Measurements from ENCODE around the gene NAB2.
"Not testable (repeated sequence)": the region's sequence is repeated elsewhere in the genome, so short reads cannot be mapped to it uniquely, and the experiment has no call there.

NAB2 gene

DNA sequence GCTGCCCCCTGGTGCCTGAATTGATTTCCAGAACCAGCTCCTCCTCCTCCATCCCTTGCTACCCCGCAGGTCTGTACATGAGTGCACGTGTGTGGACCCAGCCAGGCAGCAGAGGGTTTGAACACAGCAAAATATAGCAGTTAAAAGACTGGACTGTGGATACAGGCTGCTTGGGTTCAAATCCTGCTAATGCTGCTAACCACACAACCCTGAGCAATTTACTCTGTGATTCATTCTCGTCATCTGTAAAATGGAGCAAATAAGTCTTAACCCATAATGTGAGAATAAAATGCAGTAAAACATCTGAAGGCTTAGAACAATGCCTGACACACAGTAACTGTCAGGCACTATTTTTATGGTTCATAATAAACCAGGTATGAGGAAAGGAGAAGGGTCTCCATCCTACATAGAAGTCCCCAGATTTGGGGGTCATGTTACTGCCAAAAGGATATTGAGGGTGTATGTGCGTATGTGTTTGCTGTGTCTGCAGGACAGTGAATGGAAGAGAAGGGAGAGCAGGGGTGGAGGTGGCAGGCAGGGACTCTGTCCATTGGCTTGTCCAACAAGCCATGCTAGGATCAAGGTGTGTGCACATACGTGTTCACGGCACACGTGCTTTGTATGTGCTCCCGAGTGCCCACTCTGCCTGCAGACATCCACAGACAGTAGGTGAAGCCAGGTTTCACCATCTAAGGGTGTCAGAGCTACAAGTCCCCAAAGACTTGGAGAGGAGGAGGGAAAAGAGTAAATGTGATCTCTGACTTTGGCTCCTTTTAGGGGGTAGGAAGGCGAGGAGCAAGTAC lies 23.8 kb downstream of the NAB2 start:
- DNase-seq (ENCODE audit: low read depth) = no peak

DNA sequence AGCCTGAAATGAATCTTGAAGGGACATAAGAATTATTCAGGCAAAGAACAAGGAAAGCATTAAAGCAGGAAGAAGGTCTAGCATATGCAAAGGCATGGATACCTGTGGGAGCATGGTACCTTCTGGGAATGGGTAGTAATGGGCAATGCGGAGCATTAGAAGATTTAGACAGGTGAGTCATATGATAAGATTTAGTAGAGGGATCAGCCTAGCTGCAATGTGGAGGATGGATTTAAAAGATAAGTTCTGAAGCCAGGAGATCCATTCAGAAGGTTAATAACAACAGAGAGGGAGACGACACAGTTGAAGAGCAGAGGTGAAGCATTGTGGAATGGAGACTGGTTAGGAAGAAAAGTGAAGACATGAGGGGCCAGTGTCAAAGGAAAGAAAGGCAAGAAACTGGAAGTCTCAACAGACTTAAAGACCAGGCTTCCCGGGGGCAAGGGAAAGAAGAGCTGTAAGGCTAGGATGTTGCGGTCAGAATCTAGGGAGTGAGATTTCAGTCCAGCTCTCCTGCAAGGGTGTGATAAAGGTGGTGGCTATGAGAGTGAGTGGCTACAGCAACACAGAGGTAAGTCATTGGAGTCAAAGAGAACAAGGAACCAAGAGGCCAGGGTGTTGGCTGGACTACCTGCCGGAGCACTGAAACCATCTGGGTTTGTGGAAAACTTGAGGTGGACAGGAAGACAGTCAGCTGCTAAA lies 27.8 kb downstream of the NAB2 start:
- DNase-seq (ENCODE audit: low read depth) = no peak

DNA sequence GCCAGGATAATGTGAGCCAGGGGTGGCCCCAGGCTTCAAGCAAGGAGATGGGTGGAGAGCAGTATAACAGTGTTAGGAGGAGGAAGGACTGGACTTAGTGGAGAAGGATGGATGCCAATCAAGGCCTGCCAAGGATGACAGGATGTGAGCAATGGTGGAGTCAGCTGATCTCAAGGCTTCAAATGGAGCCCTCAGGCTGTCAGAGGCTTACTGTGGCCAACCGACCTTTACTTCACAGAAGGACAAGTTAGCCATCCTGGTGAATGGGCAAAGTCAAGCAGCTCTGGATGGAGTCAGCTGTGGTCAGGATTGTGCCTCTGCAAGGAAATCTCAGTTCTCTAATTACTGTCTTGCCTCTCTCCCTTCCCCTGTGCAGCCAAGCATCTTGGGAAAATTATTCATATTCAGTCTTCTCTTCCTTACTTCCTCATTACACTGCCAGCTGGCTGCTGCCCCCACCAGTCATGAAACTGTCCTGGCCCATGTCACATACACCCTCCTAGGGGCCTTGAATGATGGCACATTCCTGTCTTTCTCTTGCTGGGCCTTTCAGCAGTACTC lies 29.9 kb downstream of the NAB2 start:
- DNase-seq (ENCODE audit: low read depth) = peak; percentile 77

DNA sequence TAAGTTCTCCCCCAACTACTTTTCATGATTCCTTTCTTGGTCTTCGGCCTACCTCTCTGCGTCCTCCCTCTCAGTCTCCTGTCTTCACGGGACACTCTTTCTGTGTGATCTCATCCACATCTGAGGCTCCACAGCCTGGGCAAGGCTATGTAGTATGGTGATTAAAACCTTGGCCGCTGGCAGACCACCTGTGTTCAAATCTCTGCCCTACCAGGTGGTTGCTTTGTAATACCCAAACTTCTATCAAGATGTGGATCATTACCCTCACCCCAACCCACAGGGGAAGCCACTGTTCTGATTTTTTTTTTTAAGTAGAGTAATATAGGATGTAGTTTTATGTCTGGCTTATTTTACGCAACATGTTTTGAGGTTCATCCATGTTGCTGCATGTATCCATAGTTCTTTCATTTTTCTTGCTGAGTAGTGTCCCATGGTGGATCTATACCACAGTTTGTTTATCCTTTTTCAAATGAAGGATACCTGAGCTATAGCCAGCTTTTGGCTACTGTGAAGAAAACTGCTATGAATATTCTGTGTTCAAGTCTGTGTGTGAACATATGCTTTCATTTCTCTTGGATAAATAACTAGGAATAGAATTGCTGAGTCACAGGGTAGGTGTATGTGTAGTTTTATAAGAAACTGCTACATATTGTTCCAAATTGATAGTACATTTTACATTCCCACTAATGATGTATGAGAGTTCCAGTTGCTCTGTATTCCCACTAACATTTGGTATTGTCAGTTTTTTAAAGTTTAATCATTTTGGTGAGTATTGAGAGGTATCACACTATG lies 30.6 kb downstream of the NAB2 start:
- DNase-seq (ENCODE audit: low read depth) = no peak

DNA sequence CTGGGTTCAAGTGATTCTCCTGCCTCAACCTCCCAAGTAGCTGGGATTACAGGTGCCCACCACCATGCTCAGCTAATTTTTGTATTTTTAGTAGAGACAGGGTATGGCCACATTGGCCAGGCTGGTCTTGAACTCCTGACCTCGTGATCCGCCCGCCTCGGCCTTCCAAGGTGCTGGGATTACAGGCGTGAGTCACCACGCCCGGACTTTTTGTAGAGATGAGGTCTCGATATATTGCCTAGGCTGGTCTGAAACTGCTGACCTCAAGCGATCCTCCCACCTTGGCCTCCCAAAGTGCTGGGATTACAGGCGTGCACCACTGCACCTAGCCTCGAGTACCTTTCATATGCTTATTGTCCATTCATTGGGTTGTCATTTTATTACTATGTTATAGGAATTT lies 31.8 kb downstream of the NAB2 start:
- DNase-seq (ENCODE audit: low read depth) = not testable (repeated sequence)

DNA sequence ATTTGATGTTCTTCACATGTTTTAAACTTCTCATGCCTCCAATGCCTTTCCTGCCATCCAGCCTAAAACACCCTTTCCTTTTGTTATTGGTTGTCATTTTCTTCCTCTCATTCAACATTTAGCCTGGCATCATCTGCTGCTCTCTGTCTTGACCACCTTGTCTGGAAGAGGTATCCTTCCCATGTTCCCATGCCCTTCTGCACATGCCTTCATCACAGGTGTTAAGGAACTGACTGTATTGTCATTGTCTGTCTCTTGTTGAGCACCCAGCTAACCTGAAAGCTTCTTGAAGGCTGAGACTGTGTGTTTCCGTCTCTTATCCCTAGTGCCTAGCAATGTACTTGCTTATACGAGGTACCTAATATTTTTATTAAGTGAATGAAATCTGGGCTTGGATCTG lies 34.9 kb downstream of the NAB2 start:
- no peak for DNase-seq (ENCODE audit: low read depth)

DNA sequence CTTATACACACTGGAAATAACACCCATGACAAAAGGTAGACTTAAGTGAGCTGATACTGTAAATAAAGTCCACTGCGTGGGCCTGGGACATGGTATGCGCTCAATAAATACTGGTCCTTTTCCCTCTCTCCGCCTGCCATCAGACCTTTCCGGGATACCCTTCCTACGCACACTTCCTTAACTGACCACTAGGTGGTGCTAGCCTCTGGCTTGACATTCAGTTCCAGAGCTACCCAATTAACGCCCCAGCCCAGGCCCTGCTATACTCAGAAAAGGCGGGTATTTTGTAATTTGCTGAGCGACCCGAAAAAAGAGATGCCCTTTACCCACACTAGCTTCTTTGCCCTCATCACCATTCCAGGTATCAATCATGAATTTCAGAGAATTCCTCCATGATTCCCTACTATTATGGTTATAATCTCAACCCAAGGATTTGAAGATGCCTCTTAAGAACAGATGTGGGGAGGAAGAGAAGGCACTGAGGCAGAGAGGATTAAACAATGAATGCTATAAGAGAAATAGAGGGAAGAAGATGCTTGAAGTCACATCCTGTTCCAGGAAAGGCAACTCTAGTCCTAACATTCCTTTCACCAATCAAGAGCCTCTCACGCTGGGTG lies 35.5 kb downstream of the NAB2 start:
- DNase-seq (ENCODE audit: low read depth) = peak; percentile 83

DNA sequence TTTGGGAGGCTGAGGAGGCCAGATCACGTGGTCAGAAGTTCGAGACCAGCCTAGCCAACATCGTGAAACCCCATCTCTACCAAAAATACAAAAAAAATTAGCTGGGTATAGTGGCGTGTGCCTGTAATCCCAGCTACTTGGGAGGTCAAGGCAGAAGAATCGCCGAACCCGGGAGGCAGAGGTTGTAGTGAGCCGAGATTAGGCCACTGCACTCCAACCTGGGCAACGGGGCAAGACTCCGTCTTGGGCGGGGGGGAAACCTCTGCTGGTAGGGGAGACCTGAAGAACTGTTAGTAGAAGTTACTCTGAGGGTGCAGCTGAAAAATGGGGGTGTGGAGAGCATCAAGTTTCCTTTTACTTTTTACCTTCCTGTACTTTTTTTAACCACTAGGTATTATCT lies 37.1 kb downstream of the NAB2 start:
- DNase-seq (ENCODE audit: low read depth) = no peak

DNA sequence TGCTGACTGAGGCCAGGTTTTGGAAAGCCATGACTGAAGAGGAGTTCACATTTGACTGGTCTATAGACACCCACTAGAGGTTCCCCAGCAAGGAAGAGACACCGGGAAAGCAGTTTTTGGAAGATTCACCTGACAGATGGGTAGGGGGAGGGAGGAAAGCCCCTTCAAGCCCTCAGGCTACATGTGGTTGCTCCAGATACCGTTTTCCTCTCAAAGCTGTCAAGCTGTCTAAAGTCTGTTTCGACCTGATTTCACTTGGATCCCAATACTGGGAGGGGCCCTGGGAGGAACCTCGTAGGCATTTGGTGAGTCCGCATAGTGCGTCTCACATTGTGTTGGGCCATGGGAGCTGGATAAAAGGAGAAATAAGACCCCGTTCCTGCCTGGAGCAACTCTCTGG lies 37.6 kb downstream of the NAB2 start:
- DNase-seq (ENCODE audit: low read depth) = no peak

DNA sequence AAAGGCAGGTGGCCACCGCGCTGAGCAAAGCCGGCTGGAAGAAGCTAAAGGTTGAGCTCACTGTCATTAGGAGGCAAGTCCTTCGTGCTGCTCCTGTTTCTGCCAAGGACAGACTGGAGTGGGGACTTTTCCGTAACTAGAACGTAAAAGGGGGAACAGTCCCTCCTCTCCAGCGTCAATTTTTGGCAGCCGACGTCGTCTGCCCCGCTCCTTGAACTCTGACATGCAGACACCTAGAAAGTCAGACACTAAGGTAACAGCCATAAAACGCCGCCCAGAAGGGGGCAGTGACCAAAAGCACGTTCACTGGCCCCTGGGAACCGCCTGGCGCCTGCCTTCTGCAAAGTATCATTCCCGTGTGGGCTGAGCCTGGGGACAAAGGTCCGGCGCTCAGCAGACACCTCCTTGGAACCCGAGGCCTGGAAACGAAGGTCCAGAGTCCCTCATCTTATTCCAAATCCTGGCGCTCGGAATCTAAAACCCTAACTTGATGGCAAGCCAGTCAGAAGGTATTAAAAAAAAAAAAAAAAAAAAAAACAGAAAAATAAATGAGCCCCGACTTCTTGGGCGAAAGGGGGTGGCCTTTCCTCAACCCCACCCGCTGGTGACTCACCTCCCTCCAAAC lies 38.3 kb downstream of the NAB2 start:
- peak; percentile 68 for DNase-seq (ENCODE audit: low read depth)

DNA sequence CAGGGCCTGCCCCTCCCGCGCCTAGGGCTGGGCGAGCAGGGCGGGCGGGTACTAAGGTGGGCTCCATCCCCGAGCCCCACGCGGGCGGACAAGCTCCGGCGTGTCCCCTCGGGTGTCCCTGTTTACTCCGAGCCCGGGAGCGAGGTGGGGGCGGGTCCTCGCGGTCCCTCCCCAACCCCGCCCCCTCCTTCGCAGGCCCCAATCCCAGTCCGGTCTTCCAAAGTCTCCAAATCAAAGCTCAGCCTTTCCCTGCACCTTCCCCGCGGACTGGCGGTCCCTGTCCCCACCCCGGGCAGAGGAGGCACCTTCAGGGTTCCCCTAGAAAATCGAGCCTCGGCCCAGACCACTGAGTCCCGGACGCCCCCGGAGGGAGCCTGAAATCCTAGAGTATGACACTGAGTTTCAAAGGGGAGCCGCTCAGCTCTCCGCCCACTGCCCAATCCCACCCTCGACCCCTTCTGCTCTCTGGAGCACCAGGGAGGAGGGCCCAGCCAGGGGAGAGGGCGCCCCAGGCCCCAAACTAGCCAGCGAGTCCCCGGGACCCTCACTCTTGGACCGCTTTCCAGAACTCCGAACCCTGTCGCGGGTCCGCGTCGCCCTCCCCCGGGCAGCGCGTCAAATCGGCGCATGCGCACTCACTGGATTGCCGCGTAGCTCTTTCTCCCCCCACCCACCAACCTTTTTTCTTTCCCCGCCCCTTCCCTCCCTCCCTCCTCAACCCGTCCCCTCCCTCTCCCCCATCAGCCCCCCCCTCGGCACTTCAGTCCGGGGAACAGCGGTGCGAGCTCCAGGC lies 39.0 kb downstream of the NAB2 start, which contains the start of gene LRP1:
Gene LRP1 (plus strand): TSS at position 758 of the 793 bp plus-strand sequence. CDS start 482 bp downstream, outside the sequence.
- peak; percentile 84 for DNase-seq (ENCODE audit: low read depth)

DNA sequence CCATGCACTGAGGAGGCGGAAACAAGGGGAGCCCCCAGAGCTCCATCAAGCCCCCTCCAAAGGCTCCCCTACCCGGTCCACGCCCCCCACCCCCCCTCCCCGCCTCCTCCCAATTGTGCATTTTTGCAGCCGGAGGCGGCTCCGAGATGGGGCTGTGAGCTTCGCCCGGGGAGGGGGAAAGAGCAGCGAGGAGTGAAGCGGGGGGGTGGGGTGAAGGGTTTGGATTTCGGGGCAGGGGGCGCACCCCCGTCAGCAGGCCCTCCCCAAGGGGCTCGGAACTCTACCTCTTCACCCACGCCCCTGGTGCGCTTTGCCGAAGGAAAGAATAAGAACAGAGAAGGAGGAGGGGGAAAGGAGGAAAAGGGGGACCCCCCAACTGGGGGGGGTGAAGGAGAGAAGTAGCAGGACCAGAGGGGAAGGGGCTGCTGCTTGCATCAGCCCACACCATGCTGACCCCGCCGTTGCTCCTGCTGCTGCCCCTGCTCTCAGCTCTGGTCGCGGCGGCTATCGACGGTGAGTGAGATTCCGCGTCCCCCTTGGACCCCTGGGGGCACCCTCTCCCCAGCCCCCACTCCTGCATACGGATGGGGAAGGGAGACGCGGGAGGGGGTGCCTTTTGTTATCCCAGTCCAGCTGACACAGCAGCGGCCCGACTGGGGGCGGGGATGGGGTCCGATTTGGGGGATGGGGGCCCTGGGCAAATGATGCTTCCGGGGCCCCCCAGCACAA lies 39.8 kb downstream of the NAB2 start:
- no peak for DNase-seq (ENCODE audit: low read depth)

DNA sequence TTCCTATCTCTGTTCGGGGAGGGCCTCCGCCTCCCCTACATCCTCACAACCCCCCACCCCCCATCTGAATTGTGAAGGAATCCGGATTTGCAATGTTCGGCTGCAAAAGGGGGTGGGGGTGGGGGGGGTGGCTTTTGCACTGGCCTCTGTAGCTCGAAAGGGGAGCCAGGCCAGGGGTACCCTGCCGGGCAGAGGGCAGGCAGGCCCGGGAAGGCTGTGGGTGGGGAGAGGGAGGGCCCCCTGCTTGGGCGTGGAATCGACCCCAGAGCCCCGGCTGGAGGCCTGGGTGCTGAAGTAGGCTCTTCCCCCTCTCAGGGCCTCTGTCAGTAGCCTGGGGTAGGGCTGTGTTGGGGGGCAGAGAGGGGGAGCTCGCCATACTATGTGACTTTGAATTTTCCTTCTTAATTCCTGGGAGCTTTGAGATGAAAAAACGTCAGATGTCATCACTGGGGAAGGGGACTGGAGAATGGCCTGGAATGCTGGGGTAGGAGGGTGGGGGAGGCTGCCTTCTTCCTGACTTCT lies 40.5 kb downstream of the NAB2 start:
- DNase-seq (ENCODE audit: low read depth) = no peak

DNA sequence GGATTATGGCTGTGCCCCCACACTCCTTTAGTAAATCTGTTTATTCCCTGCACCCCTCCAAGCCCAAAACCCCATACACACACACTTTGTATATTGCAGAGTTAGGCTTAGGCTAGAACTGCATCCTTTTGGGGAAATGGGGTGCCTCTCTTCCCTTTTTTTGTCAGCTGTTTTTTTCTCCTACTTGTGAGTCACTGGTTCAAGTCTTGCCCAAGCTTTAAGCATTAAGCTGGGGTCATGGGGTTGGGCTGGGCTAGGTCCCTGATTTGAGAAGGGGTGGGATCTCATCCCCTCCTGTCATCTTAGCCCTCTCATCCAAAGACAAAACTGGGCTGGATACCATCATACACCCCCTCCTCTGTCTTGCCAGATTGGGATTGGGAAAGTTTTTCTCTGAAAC lies 41.0 kb downstream of the NAB2 start:
- peak; percentile 63 for DNase-seq (ENCODE audit: low read depth)

DNA sequence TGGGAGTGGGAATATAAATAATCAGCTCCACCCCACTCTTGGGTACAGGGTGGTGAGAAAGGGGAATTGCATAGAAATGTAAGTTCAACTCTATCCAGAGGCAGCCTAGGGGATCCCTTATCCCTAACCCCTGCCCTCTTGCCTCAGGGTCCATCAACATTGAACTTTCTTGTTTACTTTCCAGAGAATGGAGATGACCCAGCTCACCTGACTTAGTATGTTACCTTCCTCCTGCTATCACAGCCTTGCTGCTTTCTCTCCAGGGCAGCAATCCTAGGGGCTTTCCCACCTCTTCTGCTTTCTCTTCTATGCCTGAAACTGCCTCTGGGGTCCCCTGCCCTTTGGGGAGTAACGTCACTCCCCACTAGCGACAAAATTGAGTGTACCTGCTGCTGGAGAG lies 42.0 kb downstream of the NAB2 start:
- DNase-seq (ENCODE audit: low read depth) = no peak

DNA sequence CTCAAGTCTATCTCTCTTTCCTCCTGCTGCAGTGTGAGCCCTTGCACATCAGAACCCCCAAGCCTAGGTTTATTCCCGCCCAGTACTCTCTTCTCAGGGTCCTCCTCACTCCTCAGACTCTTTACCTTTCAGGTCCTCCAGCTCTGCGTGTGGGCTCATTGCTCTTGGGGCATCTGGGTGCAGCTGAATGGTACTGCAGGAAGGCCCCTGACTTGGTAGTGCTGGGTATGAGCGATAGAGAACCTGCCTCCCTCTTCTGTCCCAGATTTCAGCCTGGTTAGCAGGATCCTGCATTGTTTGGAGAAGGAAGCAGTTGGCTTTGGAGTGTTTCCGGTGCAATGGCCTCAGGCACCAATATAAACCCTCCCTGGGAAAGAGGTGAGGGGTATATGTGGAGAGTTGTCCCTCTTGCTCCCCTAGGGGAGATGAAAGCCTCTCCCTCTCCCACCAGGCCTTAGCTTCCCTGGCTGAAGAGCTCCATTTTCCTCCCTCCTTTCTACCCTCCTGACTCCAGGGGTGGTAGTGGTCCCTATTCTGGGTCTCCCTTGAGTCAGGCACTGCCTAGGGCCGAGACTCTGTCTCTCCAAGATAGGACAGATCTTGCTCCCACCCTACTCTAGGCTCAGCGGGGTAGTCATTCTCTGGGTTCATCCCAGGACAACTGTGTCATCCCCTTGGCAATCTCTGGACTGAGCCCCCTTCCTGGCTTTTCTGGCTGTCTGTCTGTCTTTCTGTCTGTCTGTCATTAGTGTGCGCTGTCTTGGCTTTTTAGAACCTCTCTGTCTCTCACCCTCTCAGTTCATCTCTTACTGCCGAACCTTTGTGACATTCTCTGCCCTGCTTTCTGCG lies 43.2 kb downstream of the NAB2 start:
- peak; percentile 36 for DNase-seq (ENCODE audit: low read depth)

DNA sequence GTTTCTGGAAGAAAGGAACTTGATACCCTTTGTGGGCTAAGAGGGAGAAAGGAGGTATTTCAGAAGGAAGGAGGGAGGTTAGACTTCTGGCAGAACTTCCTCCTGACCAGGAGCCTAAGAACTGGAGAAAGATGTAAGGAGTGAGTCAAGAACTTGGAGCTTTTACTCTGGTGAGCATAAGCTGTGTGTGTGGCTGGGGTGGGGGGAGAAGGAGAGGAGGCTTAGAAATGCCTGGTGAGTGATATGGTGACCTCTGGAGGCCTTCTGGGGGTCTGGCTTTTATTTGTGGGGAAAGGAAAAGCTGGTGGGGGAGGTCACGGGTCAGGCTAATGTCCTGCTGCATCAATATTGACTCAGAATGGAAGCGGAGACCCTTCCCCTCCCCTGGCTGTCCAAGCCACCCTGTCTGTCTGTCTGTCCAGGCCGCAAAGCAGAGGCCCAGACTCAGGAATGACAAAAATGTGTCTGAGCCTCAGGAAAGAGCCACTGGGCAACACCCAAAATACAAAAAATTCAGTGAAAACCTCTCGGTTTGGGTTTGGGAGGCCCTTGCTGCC lies 44.2 kb downstream of the NAB2 start:
- peak; percentile 69 for DNase-seq (ENCODE audit: low read depth)

DNA sequence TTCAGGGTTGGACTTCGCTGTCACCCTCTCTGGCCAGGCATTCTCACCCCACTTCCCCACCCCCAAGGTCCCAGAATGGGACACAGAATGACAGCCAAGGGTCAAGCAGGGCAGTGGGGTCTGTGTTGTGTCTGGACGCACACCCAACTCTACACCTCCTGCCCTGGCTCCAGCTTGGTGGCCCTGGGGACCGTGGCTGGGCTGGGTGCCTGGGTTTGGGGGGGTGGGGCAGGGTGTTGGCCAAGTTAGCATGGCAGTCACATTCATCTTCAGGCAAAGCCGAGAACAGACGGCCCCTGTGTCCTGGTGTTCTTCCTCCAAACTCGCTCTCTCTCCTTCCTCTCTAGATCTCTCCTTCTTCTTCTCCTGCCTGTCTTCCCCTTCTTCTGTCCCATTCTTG lies 45.0 kb downstream of the NAB2 start:
- no peak for DNase-seq (ENCODE audit: low read depth)

Data from ELR (cell line).